ENCODE measurements around the gene UHMK1.

GRCh38 chr1:162466797-162467196 is 30.8 kb upstream of the UHMK1 start:
- TF ChIP-seq NFRKB (IDR thresholded peaks at IDR 0.05) (no peak), HDGF (IDR thresholded peaks at IDR 0.05; ENCODE audit: borderline replicate concordance) (no peak), ELF4 (IDR thresholded peaks at IDR 0.05) (no peak)

Measured in HEK293T (cell line).